GM11168 (cell line): ENCODE measurements around the gene REPS2.

Source experiments
- in situ Hi-C: fragments of 300-500 bp; cut with MboI; formaldehyde crosslinking; loops from one replicate; pipeline ENCODE4 v1.12.0; 2022; ENCODE audit warnings: low sequenced_read_pairs; ENCODE audit not compliant: unreplicated experiment

REPS2 gene

DNA sequence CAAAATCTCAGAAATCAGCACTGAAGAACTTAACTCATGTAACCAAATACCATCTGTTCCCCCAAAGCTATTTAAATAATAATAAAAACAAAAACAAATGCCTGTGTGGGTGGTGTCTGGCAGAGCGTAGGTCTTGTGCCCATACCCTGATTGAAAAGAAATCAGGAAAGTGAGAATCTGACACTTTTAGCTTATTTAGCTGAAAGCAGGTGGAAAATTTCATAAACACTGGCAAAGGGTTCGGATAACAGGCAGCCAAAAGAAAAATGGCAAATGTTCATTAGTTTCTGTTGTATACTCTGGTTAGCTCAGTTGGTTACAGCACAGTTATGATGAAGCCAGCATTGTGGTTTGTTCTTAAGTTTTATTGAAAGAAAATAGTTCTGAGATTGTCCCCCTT lies 48.3 kb downstream of the REPS2 start:
- in situ Hi-C loops: no loop called here

DNA sequence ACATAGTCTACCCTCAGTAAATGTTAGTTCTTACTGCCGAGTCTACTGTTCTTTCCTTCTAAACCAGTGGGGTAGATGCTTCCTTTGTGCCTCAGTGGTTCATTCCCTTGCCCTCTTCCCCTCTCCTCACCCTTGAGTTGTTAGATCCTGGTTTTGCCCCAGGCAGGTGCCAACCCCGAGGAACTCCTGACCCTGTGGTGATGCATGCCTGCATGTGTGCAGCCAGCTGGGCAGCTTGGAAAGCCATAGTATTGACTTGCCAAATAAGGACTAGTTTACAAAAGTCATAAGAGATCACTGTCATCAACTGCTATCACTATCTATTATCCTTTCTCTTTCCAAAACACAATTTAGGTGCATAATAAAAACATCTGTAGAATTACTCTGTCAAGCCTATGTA lies 50.9 kb downstream of the REPS2 start:
- in situ Hi-C loops: no loop called here

DNA sequence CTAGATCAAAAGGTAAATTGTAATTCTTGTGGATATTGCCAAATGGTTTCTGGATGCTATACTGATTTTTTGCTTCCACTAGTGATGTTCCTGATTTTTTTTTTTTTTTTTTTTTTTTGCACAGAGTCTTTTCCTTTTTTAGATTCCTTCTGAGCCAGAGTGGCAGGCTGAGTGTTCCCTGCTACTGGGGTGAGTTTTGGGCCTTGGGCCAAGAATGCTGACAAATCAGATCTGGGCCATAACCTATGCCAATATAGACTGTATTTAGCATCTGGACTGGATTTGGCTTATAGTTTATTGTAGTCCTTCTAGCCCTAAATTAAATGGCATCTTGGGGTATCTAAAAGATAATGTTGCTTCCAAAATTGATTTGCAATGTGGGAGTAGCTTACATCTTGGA lies 52.8 kb downstream of the REPS2 start:
- in situ Hi-C loops: no loop called here

DNA sequence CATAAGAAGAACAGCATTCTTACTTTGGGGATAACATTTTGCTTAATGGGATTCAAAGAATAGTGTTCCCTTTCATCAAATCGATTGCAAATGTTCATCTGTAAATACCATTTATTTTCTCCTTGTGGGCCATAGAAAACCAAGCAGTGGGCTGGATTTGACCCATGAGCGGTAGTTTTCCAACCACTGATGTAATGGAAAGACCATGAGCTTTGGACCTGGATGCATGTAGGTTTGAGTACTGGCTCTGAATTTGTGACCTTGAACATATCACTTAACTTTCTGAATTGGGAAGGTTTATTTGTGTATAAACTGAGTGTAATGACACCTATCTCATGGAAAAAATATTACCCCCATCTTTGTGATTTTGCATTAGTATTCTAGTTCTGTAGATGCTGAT lies 54.3 kb downstream of the REPS2 start:
- in situ Hi-C loops: no loop called here

DNA sequence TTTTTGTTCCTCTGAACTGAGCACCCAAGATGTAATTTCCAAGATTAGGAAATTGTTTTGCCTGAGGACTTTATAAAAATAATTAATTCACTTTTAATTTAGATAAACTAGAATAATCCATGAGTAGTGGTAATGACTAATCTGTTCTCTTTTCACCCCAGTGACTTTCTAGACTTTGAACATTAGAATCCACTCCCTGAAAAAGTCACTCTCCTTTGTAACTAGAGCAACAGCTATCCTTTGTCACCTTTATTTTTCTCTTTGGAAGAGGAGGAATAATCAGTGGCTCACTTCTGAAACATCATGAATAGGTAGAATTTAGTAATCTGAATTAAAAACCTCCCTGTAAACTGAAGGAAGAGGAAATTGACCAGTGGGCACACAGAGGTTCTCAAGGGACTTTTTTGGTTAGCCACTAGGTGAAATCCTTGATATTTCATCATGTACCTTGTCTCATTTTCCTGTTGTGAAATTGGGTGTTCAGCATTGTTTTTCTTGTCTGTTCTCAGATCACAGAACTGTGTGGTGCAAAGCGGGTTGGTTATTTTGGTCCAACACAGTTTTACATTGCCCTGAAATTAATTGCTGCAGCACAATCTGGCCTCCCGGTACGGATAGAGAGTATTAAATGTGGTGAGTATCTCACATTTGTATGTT lies 59.4 kb downstream of the REPS2 start:
- in situ Hi-C loops: no loop called here

DNA sequence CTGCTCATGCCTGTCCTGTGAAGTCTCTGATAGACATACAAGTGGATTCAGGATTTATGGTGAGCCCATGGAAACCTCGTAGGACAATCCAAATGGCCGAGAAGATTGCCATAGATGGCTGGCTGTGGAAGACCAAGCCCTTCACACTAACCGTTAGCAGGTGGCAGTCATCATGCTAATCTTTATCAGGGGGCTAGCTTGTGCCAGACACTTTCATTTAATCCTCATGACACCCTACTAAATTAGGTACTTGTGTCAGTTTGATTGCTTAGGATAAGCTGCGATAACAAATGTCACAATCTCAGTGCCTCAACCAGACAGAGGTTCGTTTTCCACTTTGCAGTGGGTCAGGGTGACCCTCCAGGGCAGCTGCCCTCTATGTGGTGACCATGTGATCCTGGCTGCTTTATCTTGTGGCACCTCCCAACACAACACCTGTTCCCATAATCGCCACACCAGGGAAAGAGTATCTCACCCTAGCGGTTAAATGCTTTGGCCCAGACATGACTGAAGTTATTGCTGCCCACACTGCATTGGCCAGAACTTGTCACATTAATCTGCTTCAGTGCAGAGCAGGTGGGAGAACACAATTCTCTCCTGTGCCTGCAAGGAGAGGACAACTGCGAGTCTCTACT lies 60.8 kb downstream of the REPS2 start:
- in situ Hi-C loops: no loop called here

DNA sequence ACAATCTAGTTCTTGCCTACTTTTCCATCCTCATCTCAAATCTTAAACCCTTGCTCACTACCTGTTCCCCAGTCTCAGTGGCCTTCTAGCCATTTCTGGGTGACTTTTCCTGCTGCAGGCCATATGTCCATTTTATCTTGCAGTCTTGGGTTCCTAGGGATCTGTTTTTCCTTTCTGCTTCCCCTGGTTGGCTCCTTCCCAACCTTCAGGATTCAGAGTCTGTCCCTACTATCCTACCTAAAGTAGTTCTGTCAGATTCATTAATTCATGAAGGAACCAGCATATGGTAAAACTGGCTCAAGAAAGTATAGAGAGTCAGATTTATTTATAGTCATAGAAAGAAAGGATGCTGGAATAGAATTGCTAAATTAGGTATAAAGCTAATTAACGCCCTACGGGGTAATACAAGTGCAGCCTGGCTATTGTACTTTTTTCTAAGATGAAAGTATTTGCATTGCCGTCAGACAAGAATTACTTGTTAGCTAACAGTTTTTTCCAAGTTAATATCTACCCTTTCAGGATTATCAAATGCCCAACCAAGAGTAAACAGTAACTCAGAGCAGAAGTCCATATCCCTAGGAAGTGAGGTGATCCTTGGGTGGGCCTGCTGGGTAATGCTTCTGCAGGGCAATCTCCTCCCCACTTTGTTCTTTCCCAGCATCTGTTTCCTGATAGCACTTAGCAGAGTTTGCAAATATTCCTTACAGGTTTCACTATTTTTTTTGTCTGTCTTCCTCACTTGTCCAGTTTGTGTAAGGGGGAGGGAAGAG lies 63.6 kb downstream of the REPS2 start:
- in situ Hi-C loops: no loop called here

DNA sequence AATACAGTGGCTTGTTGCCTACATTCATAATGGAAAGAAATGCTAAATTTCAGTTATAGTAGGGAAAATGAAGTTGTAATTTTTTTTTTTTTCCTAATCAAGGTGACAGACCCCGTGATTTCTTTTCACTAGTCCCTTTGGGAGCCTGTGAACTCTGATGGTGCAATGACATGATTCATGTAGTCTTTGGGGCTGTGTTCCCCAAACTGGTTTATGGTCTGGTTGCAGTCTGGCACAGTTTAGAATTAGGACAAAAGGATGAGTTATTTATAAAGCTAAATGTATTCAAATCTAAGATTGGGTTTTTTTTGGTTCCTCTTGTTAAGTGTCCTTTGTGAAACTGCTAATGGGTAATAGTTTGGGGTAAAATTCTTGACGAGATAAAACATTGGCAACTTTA lies 66.0 kb downstream of the REPS2 start:
- in situ Hi-C loops: no loop called here

DNA sequence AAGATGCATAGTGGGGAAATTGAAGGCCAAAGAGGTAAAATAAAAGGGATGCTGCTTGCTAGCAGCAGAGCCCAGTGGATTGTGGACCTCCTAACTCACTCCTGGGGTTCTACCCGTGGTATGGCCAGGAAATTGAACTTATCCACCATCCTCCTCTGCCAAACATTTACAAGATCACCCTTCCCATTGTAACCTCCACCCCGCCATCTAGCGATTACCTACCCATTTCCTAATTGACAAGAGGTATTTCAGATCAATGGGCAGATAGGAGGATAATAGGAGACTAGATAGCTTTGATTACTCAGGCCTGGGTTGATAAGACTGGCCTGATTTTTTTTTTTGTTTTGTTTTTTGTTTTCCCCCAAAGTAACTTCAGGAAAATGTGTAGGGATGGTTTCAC lies 67.8 kb downstream of the REPS2 start:
- in situ Hi-C loops: no loop called here

DNA sequence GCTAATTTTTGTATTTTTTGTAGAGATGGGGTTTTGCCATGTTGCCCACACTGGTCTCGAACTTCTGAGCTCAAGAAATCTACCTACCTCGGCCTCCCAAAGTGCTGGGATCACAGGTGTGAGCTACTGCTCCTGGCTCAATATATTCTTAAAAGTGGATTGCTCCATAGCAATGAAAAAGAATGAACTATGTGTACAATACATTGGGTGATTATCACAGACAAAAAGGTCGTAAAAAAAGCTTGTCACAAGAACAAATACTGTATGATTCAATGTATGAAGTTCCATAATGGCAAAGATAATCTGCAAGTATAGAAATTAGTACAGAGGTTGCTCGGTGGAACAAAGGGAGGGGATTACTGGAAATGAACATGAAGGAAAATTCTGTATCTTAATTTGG lies 70.7 kb downstream of the REPS2 start:
- in situ Hi-C loops: no loop called here

DNA sequence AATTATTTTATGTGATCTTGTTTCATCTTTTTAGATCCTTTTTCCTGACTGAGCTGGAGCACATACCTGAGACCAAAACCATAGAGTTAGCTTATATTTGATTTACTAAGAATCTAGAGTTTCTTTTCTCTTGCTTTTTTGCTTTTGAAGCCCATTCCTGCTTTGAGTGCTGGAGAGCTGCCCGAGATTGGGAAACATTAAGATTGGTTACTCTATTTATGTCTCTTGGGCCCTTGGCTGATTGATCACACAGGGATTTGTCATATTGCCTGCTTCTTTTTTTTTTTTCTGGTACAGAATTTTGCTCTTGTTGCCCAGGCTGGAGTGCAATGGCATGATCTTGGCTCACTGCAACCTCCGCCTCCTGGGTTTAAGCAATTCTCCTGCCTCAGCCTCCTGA lies 73.9 kb downstream of the REPS2 start:
- in situ Hi-C loops: no loop called here

DNA sequence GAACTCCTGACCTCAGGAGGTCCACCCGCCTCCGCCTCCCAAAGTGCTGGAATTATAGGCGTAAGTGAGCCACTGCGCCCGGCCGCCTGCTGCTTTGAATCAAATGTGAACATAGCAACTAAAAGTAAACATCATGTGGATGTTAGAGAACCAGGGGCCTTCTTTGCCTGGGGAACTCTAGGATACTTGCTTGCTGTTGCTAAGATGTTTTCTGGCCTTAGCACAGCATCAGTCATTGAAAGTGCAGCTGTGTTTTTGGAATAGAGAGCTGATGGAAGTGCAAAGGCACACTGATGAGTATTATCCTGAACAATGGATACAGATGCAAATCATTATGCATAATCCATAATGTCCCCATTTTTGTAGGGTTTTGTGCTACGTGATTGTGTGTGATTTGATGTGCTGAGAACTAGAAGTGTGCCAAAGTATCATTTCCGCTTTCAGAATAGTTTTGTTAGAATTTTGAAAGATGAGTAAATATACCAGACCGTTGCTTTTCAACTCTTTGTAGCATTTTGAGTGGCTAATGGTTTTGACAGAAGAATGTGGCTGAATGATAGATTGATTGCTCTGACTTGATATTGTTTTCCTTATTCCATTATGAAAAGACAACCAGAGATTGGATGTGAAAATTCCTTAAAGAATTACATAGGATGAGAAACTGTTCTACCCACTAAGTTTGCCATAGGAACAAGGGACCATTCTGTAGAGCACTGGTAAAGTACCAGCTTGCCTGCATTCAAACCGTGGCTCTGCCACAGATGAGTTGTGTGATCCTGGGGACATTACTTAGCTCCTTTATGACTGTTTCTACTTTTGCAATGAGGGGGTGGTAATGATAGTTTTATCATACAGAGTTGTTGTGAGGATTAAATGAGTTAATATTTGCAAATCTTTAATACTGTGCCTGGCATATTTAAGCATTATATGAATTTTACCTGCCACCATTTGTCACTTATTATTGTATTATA lies 74.7 kb downstream of the REPS2 start:
- in situ Hi-C loops: no loop called here

DNA sequence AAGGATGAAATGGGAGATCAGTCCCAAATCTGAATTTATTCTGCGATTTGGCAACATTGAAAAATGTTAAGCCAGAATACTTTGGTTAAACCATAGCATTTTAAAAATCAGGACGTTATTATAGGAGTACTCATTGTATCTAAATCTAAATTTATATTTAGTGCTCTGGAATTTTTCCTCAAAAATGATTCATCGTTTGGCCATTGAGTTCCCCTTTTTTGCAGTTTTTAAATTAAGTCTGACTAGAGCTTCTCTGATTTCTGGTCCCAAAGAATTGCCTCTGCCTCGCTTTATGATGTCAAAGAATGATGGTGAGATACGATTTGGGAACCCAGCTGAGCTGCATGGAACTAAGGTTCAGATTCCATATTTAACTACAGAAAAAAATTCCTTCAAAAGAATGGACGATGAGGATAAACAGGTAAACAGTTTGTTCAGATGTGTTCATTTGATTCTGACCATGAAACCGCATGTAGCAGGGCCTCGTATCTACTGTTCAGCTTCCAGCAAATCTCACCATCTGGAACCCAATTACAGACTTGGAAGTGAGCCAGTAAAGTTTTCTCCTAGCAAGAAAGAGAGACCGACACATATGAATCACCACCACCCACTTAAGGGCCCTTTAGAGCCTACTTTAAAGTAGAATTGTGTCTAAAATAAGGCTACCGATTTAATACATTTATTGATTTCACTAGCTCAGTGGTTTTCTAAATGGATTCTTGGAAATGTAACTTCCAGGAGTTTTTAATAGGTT lies 75.6 kb downstream of the REPS2 start:
- in situ Hi-C loops: no loop called here

DNA sequence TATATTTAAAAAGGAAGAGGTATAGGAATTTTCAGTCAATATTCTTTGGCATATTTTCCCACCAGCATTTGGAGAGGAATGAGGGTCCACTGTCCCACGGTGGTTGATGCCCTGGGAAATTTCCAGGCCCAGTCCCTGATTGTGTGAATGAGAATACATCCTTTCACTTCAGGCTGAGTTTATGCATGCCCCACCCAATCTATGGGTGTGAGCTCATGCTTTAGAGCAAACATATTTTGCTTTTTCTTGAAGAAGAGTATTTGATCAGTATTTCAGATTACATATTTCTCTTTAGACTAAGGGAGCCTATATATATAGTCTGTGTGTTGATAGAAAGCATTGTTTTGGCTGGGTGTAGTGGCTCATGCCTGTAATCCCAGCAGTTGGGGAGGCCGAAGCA lies 77.2 kb downstream of the REPS2 start:
- in situ Hi-C loops: no loop called here

DNA sequence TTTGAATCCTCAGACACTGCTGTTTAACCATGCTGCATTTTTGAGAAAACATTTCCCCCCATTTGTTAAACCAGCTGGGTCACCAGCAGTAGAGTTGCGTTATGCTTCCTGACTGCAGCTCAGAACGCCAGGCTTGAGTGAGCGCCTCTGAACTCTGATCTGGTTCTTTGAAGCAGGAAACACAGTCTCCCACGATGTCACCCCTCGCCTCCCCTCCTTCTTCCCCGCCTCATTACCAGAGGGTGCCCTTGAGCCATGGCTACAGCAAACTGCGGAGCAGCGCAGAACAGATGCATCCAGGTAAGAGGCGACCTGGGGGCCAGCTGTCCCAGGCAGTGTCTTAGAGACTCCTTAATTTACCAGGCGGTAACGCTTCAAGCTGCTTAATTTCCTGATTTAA lies 78.4 kb downstream of the REPS2 start:
- in situ Hi-C loops: loop anchor here (25.0 kb wide), 1 partner anchor 138 kb away; no protein-coding TSS in a partner anchor

DNA sequence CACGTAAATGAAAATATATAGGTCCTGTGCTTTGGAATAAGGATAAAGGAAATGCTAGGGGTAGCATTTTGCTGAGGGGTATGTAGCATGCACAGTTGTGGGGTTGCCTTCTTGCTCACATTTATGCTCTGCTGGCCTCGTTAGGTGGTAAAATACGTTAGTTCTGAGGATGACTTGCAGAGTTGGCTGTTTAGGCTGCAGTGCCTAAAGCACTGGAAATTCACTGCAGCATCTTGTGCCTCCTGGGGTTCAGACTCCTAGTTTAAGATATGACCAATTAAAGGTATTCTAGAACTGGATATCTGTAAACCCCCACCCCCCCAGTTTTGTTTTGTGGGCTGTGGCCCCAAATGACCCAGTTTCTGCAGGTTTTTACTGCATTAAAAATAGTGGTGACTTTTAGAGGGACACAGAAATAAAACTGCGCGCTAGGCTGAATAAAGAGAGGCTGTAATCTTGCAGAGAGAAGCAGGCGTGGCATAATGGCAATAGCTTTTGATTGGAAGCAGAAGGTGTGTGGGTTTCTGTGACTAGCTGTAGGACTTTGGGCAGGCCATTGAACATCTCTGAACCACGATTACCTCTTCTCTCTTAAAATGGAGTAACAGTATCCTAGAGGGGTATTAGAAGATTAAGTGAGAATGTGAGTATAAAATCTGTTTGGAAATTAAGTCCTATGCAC lies 79.3 kb downstream of the REPS2 start:
- in situ Hi-C loops: loop anchor here (25.0 kb wide), 1 partner anchor 138 kb away; no protein-coding TSS in a partner anchor

DNA sequence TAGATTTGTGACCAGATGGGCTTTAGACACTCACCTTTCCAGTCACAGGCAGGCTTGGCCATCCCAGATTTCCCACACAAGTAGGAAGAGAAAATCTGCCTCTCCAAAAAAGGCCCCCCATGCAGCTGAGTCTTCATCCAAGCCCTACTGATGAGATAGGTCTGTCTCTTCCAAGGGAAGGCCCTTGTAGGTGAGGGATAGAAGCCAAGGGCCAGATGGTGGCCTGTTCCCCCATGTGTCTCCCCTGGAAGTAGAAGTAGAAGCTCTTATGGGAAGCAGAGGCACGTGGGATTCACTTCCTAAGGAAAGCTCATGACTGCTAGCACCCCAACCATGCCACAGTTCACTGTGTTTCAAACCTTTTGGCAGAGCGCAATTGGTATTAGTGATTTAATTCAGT lies 81.5 kb downstream of the REPS2 start:
- in situ Hi-C loops: loop anchor here (25.0 kb wide), 1 partner anchor 141 kb away; no protein-coding TSS in a partner anchor

DNA sequence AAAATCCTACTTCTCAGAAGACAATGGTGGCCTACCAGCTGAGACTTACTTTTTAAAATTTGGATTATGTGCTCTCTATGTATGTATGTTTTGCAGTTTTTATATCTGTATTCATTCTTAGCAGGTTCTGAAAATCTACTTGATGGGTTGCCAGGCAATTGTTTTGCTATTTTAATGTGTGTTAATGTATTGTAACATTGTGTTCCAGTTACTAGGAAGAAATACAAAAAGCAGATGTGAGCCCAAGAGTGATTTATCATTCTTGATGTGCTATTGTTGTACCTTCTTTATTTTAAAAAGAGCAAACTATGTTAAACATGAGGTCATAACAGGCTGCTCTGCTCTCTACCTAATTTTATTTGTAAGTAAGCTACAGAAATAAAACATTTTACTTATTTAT lies 81.9 kb downstream of the REPS2 start:
- in situ Hi-C loops: loop anchor here (25.0 kb wide), 1 partner anchor 141 kb away; no protein-coding TSS in a partner anchor

DNA sequence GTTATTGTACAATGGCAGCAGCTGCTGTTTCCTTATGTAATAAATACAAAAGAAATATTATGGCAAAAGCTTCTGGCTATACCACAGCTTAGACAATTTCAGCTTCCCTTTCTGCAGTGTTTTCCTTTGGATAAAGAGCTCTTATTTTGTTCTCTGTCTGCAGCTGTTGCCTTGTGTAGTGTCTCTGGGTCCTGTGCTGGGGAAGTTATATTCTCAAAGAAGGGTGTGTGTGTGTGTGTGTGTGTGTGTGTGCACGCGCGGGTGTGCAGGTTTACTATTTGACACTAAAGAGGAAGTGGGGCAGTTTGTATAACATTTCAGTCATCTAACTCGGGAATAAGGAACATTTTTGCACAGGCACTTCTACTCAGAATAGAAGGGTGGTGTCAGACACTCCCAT lies 83.6 kb downstream of the REPS2 start:
- in situ Hi-C loops: loop anchor here (25.0 kb wide), 1 partner anchor 143 kb away; no protein-coding TSS in a partner anchor
